GOT3 (cell line): ENCODE results near the gene ZNF853.
"Not testable (repeated sequence)": the region's sequence is repeated elsewhere in the genome, so short reads cannot be mapped to it uniquely, and the experiment has no call there.

Source experiments
- DNase-seq: peaks from one replicate; lab custom pipeline; 2025; ENCODE audit warnings: mixed read lengths; lab: John Stamatoyannopoulos, UW

ZNF853 gene

GRCh38 chr7:6614953-6615722, at the start of gene ZNF853:
Gene ZNF853 (plus strand): TSS chr7:6615610. CDS start chr7:6616175, 565 bp downstream.
- DNase-seq: no peak

- no peak for DNase-seq
Observed at GRCh38 chr7:6565655-6566054, 49.8 kb upstream of the ZNF853 start.

GRCh38 chr7:6567886-6568285, 47.5 kb upstream of the ZNF853 start:
- no peak for DNase-seq

GRCh38 chr7:6571160-6571779, 44.1 kb upstream of the ZNF853 start:
- no peak for DNase-seq

GRCh38 chr7:6575281-6576023, 40.0 kb upstream of the ZNF853 start:
- no peak for DNase-seq

- DNase-seq: no peak
Observed at GRCh38 chr7:6576024-6576866, 39.2 kb upstream of the ZNF853 start.

GRCh38 chr7:6576867-6577368, 38.5 kb upstream of the ZNF853 start:
- not testable (repeated sequence) for DNase-seq

GRCh38 chr7:6577369-6578113, 37.9 kb upstream of the ZNF853 start, which contains the start of gene ZDHHC4:
Gene ZDHHC4 (plus strand): TSS chr7:6577454. CDS start chr7:6580562, 3,108 bp downstream.
- DNase-seq: peak; percentile 72

- no peak for DNase-seq
Observed at GRCh38 chr7:6578114-6579084, 37.0 kb upstream of the ZNF853 start.

GRCh38 chr7:6579446-6579845, 36.0 kb upstream of the ZNF853 start:
- no peak for DNase-seq

GRCh38 chr7:6585746-6586432, 29.5 kb upstream of the ZNF853 start:
- DNase-seq: not testable (repeated sequence)

- DNase-seq: no peak
Observed at GRCh38 chr7:6588566-6588965, 26.8 kb upstream of the ZNF853 start.

- no peak for DNase-seq
Observed at GRCh38 chr7:6589151-6589828, 26.1 kb upstream of the ZNF853 start.

GRCh38 chr7:6589829-6590644, 25.4 kb upstream of the ZNF853 start, which contains the start of gene INTS15:
Gene INTS15 (plus strand): TSS chr7:6590021. CDS start chr7:6590284, 263 bp downstream.
- peak; percentile 68 for DNase-seq

- DNase-seq: no peak
Observed at GRCh38 chr7:6590645-6591110, 24.7 kb upstream of the ZNF853 start.

- no peak for DNase-seq
Observed at GRCh38 chr7:6600093-6600492, 15.3 kb upstream of the ZNF853 start.

- DNase-seq: no peak
Observed at GRCh38 chr7:6604458-6604857, 11.0 kb upstream of the ZNF853 start.
